Fibroblast of the aortic adventitia (primary cell): ENCODE data around the gene ODAPH. TPM values are rescaled to one million over a fixed set of nuclear protein-coding genes. Genes with fewer than 3 reads are reported as not detected.

Source experiments
- DNase-seq: peaks from one replicate; pipeline ENCODE4 v3.0.0-alpha.2; 2010; ENCODE audit warnings: low read depth
- H3K4me3 ChIP-seq: 2 replicates; pipeline ENCODE4 v1.5.1; 2011; ENCODE audit warnings: low read depth, mild to moderate bottlenecking, control low read depth, low read length, moderate library complexity
- CTCF ChIP-seq: IDR thresholded peaks from 2 replicates; pipeline ENCODE4 v1.5.1; 2011; ENCODE audit warnings: mild to moderate bottlenecking, low read length, control low read depth, inconsistent platforms; ENCODE audit not compliant: insufficient read depth
- total RNA-seq: library from RNA; depleted of rRNA; stranded (reverse); fragments of >200 nt; gene quantifications from 2 replicates; pipeline ENCODE4 v1.2.3, GENCODE V29; 2012; ENCODE audit warnings: low replicate concordance

ODAPH gene
- total RNA-seq, 1 donor: not detected

GRCh38 chr4:75557696-75558095, 1.8 kb downstream of the ODAPH start:
- no peak overlapping the region for H3K4me3 ChIP-seq
- DNase-seq: no peak
- TF ChIP-seq CTCF: no peak

- no peak for DNase-seq
- TF ChIP-seq CTCF: no peak
- H3K4me3 ChIP-seq: no peak overlapping the region
Observed at GRCh38 chr4:75561789-75562188, 5.9 kb downstream of the ODAPH start.

- DNase-seq: no peak
Observed at GRCh38 chr4:75564023-75564422, 8.2 kb downstream of the ODAPH start.

GRCh38 chr4:75565481-75565880, 9.6 kb downstream of the ODAPH start:
- H3K4me3 ChIP-seq: no peak overlapping the region
- no peak for TF ChIP-seq CTCF
- no peak for DNase-seq

More at GRCh38 chr4:75564023-75564422, 8.2 kb downstream of the ODAPH start:
- TF ChIP-seq CTCF: no peak
- H3K4me3 ChIP-seq: no peak overlapping the region

GRCh38 chr4:75566911-75567310, 11.0 kb downstream of the ODAPH start:
- DNase-seq: no peak

GRCh38 chr4:75567725-75568124, 11.9 kb downstream of the ODAPH start:
- TF ChIP-seq CTCF: no peak
- no peak for DNase-seq

More at GRCh38 chr4:75566911-75567310, 11.0 kb downstream of the ODAPH start:
- no peak overlapping the region for H3K4me3 ChIP-seq
- TF ChIP-seq CTCF: no peak

GRCh38 chr4:75584067-75584466, 28.2 kb downstream of the ODAPH start:
- H3K4me3 ChIP-seq: no peak overlapping the region
- no peak for DNase-seq
- TF ChIP-seq CTCF: no peak

More at GRCh38 chr4:75567725-75568124, 11.9 kb downstream of the ODAPH start:
- H3K4me3 ChIP-seq: no peak overlapping the region
